ENCODE data around the gene CCDC27. TPM values are rescaled to one million over a fixed set of nuclear protein-coding genes. Genes with fewer than 3 reads are reported as not detected.
"Not testable (repeated sequence)": the region's sequence is repeated elsewhere in the genome, so short reads cannot be mapped to it uniquely, and the experiment has no call there.

CCDC27 gene
- total RNA-seq, 6 experiments from 2014 or later, result not detected

DNA sequence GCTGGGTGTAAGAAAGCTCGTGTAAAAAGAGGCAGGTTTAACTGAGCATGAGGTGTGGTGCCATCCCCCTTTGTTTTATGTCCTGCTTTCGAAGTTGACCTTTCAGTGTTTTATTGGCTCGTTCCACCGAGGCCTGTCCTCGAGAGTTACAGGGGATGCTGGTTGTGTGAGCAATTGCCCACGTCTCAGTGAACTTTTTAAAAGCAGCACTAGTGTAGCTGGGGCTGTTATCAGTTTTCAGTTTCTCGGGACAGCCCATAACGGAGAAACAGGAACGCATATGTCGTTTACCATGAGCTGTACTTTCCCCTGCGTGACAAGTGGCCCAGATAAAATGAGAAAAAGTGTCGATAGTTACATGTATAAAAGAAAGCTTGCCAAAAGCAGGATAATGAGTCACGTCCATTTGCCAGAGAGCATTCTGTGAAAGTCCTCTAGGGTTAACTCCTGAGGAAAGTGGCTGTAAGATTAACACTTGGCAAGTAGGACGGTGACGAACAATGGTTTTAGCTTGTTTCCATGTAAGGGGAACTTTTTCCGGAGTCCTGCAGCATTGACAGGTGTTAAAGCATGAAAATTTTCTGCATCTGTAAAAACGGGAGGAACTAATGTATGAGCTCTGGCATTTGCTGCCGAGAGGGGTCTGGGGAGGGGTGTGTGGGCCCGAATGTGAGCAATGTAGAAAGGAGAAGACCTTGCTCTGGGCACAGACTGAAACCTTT, 51.8 kb downstream of the CCDC27 start:
- Histone ChIP-seq H3K27ac (no peak overlapping the region), H3K4me1 (no peaks in the 10 kb centered on the region), H3K27me3 (no peaks in the 10 kb centered on the region), H3K4me3 (no peak overlapping the region), H3K9me3 (no peaks in the 10 kb centered on the region), H3K36me3 (no peaks in the 10 kb centered on the region)
- 50% methylated on average over 19 of the region's 19 CpGs for WGBS (ENCODE audit: insufficient coverage, low coverage, low lambda C conversion rate, missing lambda C conversion rate)
- TF ChIP-seq POLR2A (IDR thresholded peaks at IDR 0.05), result no peak
- ATAC-seq, result no peak
- DNase-seq, result no peak
- intact Hi-C loops (cut with DNase I), result no loop called here

GRCh38 chr1:3804627-3804944, 52.3 kb downstream of the CCDC27 start:
- H3K4me3 ChIP-seq; H3K27ac ChIP-seq; H3K4me1 ChIP-seq; DNase-seq; H3K9me3 ChIP-seq; H3K27me3 ChIP-seq; ATAC-seq; intact Hi-C loops (cut with DNase I); H3K36me3 ChIP-seq: not testable (repeated sequence)
- WGBS (ENCODE audit: insufficient coverage, low coverage, low lambda C conversion rate, missing lambda C conversion rate), result 49% methylated on average over 7 of the region's 7 CpGs

GRCh38 chr1:3805038-3805437, 52.8 kb downstream of the CCDC27 start:
- ATAC-seq, result no peak

DNA sequence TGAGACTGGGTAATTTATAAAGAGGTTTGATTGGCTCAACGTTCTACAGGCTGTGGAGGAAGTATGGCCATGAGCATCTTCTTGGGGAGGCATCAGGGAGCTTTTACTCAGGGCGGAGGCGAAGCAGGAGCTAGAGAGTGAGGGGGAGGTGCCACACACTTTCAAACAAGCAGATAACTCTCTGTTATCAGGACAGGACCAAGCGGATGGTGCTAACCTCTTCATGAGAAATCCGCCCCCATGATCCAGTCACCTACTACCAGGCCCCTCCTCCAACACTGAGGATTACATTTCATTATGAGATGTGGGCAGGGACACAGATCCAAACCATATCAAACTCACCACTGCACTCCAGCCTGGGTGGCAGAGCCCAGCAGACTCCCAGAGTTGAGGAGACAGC, 55.5 kb downstream of the CCDC27 start:
- H3K36me3 ChIP-seq, result no peaks in the 10 kb centered on the region
- no peak for ATAC-seq
- intact Hi-C loops (cut with DNase I), result no loop called here

More at GRCh38 chr1:3805038-3805437, 52.8 kb downstream of the CCDC27 start:
- no peak overlapping the region for H3K27ac ChIP-seq
- TF ChIP-seq POLR2A (IDR thresholded peaks at IDR 0.05), result no peak
- no peak for TF ChIP-seq CTCF (IDR thresholded peaks at IDR 0.05)
- DNase-seq, result no peak
- H3K4me3 ChIP-seq, result no peak overlapping the region
- intact Hi-C loops (cut with DNase I), result no loop called here
- H3K36me3 ChIP-seq, result no peaks in the 10 kb centered on the region
- no peaks in the 10 kb centered on the region for H3K9me3 ChIP-seq
- H3K4me1 ChIP-seq, result no peaks in the 10 kb centered on the region
- 58% methylated on average over 7 of the region's 11 CpGs for WGBS (ENCODE audit: insufficient coverage, low coverage, low lambda C conversion rate, missing lambda C conversion rate)
- H3K27me3 ChIP-seq, result no peaks in the 10 kb centered on the region

DNA sequence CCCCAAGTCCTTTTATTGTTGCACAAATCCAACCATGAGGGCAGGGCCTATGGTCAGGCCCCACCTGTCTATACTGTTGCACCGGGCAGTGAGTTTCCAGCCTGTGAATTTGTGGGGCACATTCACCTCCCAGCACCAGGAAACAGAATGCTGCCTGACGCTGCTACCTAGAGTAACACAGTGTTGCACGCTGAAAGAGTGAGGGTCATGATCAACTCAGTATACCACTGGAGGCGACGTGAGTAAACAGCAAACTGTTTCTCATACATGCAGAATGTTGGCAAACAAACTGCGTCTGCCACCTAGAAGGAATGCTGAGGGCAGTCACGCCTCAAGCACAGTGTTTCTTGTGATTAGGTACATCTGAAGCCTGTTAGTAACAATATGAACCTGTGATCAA, 57.4 kb downstream of the CCDC27 start:
- no peak for ATAC-seq
- Histone ChIP-seq H3K4me1 (no peaks in the 10 kb centered on the region), H3K36me3 (peaks cover 0 to 4% (median 0%) of the 10 kb centered on the region in 4 donors), H3K27me3 (no peaks in the 10 kb centered on the region), H3K4me3 (no peak overlapping the region), H3K9me3 (no peaks in the 10 kb centered on the region), H3K27ac (no peak overlapping the region)
- DNase-seq, result no peak
- TF ChIP-seq CTCF (IDR thresholded peaks at IDR 0.05) (no peak), POLR2A (IDR thresholded peaks at IDR 0.05) (no peak)
- intact Hi-C loops (cut with DNase I), result no loop called here
- no CpG with 5 or more reads among the region's 7 CpGs for WGBS (ENCODE audit: insufficient coverage, low coverage, low lambda C conversion rate, missing lambda C conversion rate)

More for the DNA sequence above, 55.5 kb downstream of the CCDC27 start:
- no peaks in the 10 kb centered on the region for H3K4me1 ChIP-seq
- DNase-seq, result no peak
- no peaks in the 10 kb centered on the region for H3K9me3 ChIP-seq
- WGBS (ENCODE audit: insufficient coverage, low coverage, low lambda C conversion rate, missing lambda C conversion rate), result 70% methylated on average over 3 of the region's 5 CpGs
- H3K4me3 ChIP-seq, result no peak overlapping the region
- H3K27me3 ChIP-seq, result no peaks in the 10 kb centered on the region
- TF ChIP-seq POLR2A (IDR thresholded peaks at IDR 0.05) (no peak), CTCF (IDR thresholded peaks at IDR 0.05) (no peak)
- H3K27ac ChIP-seq, result no peak overlapping the region

GRCh38 chr1:3810149-3810761, 58.0 kb downstream of the CCDC27 start:
- H3K36me3 ChIP-seq; H3K9me3 ChIP-seq; H3K4me3 ChIP-seq; H3K4me1 ChIP-seq; H3K27me3 ChIP-seq; intact Hi-C loops (cut with DNase I); ATAC-seq; H3K27ac ChIP-seq: not testable (repeated sequence)
- DNase-seq, result peak in 1 of 3 donors; percentile 1
- WGBS (ENCODE audit: insufficient coverage, low coverage, low lambda C conversion rate, missing lambda C conversion rate), result 73% methylated on average over 3 of the region's 9 CpGs

Measured in right lobe of liver (tissue), 6 donors.